Measurements from ENCODE around the gene MAML2.
A peak's percentile ranks its signal among the peaks of the same experiment; 100 is the strongest.
"Not testable (repeated sequence)": the region's sequence is repeated elsewhere in the genome, so short reads cannot be mapped to it uniquely, and the experiment has no call there.

MAML2 gene

DNA sequence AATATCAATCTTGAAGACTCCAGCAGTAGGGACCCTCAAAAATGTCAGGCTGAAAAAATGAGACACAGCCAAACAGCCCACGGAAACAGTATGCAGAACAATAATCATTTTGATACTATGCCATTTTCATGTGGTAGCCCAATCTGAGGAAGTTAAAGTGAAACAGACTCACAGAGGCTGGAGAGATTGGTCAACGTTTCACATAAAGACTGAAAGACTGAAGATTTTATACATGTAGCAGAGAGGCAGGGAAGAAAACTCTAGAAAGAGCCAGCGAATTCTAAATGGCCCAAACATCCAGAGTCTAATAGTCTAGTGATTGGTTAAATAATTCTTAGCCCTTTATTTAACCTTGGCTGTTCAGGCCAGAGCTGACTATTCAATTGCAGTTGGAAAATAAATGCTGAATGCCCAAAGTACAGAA lies 49.4 kb downstream of the MAML2 start:
- TF ChIP-seq, protein P1, sequence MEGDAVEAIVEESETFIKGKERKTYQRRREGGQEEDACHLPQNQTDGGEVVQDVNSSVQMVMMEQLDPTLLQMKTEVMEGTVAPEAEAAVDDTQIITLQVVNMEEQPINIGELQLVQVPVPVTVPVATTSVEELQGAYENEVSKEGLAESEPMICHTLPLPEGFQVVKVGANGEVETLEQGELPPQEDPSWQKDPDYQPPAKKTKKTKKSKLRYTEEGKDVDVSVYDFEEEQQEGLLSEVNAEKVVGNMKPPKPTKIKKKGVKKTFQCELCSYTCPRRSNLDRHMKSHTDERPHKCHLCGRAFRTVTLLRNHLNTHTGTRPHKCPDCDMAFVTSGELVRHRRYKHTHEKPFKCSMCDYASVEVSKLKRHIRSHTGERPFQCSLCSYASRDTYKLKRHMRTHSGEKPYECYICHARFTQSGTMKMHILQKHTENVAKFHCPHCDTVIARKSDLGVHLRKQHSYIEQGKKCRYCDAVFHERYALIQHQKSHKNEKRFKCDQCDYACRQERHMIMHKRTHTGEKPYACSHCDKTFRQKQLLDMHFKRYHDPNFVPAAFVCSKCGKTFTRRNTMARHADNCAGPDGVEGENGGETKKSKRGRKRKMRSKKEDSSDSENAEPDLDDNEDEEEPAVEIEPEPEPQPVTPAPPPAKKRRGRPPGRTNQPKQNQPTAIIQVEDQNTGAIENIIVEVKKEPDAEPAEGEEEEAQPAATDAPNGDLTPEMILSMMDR (conservative IDR thresholded peaks at IDR 0.05; ENCODE audit: low read length): no peak
- DNase-seq (ENCODE audit: low read depth): peak; percentile 44
- H3K4me3 ChIP-seq (ENCODE audit: low read length): peak overlapping the region; percentile 10

DNA sequence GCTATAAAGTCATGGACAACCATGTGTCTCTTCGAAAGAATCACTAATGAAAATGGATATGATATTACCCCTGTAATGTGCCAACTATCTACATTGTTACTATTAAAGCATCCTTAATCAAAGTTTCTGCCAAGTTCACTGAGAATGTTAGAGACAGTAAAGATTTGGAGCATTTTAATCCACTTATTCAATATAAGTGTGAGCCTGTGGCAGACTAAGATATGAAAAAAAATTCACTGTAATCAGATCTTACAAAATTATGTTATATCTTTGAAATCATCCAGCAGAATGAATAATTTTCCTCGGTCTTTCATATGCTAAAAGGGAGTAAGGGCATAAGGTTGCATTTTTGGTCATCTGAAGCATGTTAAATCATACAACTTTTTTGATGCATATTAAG lies 49.9 kb downstream of the MAML2 start:
- no peak for DNase-seq (ENCODE audit: low read depth)
- TF ChIP-seq, protein P1 (conservative IDR thresholded peaks at IDR 0.05; ENCODE audit: low read length): no peak
- no peak overlapping the region for H3K4me3 ChIP-seq (ENCODE audit: low read length)

DNA sequence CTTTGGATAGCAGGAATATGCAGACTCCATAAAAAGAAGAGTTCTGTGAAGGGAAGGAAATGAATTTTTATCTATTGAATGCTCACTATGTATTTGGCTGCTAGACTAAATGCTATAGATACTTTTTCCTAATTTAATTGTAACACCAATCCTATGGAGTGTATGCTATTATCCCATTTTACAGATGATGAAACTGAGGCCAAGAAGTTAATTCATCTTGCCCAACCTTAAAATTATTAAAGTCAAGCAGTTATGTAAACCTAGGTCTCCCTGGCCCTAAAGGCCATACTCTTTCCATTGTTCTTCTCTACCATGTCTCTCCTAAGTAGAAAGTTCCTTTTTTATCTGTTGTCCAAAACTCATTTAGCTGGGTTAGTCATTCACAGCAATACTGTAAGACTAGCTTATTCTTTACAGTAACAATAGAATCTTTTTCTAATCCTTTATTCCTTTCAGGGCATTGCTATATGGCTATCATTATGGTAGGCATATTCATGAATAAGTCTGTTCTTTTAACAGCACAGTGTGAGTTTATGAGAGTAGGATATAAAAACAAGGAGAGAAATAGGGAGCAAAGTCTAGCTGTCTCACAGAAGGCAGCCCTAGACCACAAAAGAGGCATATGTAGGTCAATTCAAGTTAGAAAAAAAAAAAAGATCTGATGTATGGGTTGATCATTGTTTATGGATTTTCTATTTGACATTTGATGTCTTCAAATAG lies 50.5 kb downstream of the MAML2 start:
- TF ChIP-seq, protein P1 (conservative IDR thresholded peaks at IDR 0.05; ENCODE audit: low read length): no peak
- H3K4me3 ChIP-seq (ENCODE audit: low read length): no peak overlapping the region
- DNase-seq (ENCODE audit: low read depth): no peak

DNA sequence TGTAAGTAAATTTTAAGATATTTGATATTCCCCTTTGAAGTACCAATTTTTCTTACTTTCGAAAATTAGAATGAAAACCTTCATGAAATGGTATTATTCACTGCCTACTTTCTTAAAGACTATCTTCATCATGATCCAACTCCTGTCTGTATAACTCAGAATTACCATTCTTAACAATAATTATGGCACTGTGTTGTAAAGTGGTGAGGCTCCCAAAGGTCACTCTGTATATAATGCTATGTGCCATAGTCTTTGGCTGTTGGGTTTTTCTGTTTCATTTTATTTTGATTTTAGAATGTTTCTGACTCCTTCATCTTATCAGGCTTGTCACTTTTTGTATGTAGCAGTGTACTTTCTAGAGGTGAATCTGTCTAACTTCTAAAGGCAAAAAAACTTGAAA lies 52.4 kb downstream of the MAML2 start:
- no peak for DNase-seq (ENCODE audit: low read depth)
- no peak overlapping the region for H3K4me3 ChIP-seq (ENCODE audit: low read length)
- TF ChIP-seq, protein P1 (conservative IDR thresholded peaks at IDR 0.05; ENCODE audit: low read length): no peak

DNA sequence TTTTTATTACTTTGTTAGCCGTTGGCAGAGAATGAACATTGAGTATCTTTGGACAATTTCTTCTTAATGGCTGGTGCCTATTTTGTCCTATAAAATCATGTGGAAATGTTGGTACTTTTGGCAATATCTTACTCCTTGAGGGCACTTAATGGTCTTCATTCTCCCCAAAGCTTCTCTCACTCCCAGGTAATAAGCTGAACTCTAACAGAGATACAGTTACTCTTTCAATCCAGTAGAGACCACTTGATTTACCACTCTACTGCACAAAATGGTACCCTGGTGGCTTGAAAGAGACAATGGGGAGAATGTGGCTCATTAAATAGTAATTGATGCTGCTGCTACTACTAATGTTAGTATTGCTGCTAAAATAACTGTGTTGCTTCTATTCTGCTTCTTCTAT lies 53.0 kb downstream of the MAML2 start:
- TF ChIP-seq, protein P1 (conservative IDR thresholded peaks at IDR 0.05; ENCODE audit: low read length): no peak
- DNase-seq (ENCODE audit: low read depth): no peak
- no peak overlapping the region for H3K4me3 ChIP-seq (ENCODE audit: low read length)

DNA sequence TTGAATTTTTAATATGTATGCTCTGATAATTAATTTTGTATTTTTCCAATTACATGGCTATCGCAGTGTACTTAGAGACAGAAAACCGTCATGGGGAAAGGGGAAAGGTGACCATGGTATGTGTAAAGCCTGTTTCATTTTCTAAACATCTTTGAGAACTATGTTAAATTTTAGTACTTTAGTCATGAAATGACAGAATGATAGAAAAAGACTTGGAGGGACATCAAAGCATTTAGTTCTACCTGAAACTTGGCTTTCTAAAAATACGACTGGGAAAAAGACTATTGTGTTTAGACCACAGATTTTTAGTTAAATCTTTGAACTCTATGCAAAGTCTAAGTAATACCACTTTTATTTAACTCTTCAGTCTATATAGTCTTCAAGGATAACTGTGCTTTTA lies 54.1 kb downstream of the MAML2 start:
- TF ChIP-seq, protein P1 (conservative IDR thresholded peaks at IDR 0.05; ENCODE audit: low read length): no peak
- DNase-seq (ENCODE audit: low read depth): no peak
- no peak overlapping the region for H3K4me3 ChIP-seq (ENCODE audit: low read length)

DNA sequence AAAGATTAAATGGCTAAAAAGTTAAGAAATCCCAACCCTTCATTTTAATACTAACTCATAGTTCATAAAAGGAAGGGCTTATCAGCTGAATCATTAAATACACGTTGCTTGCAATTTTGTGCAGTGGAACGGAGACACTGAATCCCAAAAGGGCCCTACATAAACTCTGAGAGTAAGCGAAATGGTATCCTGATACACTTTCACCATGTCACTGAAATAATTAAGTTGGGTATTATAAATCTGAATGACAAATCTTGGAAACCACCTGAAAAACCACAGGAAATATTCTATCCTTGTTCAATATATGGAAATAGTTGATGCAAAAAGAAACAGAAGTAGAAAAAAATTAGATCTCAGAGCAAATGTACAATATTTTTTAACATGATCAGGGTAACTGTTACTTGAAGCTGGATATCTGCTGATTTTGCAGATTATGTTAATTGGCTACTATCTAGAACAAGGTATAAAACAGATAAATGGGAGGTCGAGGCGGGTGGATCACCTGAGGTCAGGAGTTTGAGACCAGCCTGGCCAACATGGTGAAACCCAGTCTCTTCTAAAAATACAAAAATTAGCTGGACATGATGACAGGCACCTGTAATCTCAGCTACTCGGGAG lies 55.1 kb downstream of the MAML2 start:
- H3K4me3 ChIP-seq (ENCODE audit: low read length): no peak overlapping the region
- TF ChIP-seq, protein P1 (conservative IDR thresholded peaks at IDR 0.05; ENCODE audit: low read length): no peak
- DNase-seq (ENCODE audit: low read depth): no peak

DNA sequence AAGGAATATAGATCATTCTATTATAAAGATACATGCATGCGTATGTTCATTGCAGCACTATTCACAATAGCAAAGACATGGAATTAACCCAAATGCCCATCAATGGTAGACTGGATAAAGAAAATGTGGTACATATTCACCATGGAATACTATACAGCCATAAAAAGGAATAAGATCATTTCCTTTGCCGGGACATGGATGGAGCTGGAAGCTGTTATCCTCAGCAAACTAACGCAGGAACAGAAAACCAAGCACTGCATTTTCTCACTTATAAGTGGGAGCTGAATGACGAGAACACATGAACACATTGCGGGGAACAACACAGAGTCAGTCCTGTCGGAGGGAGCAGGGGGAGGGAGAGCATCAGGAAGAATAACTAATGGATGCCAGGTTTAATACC lies 57.0 kb downstream of the MAML2 start:
- DNase-seq (ENCODE audit: low read depth); H3K4me3 ChIP-seq (ENCODE audit: low read length): not testable (repeated sequence)

Data from AG10803 (cell line).